Erythroblast (primary cell): ENCODE results near the gene CCDC152.

Experiments used
- DNase-seq, 2 experiments: peaks; one replicate each; lab custom pipeline; 2025; lab: John Stamatoyannopoulos, UW
- GATA1 ChIP-seq: IDR thresholded peaks from 2 replicates; pipeline ENCODE4 v1.6.1; 2011; ENCODE audit warnings: low read depth, mild to moderate bottlenecking, control low read depth, low read length, moderate library complexity
- POLR2A ChIP-seq: IDR thresholded peaks from 2 replicates; pipeline ENCODE4 v1.6.1; 2011; ENCODE audit warnings: mild to moderate bottlenecking, low read length

Gene CCDC152

GRCh38 chr5:42761791-42762190, 5.2 kb downstream of the CCDC152 start:
- no peak for DNase-seq
- TF ChIP-seq GATA1 (no peak), POLR2A (no peak)

DNA sequence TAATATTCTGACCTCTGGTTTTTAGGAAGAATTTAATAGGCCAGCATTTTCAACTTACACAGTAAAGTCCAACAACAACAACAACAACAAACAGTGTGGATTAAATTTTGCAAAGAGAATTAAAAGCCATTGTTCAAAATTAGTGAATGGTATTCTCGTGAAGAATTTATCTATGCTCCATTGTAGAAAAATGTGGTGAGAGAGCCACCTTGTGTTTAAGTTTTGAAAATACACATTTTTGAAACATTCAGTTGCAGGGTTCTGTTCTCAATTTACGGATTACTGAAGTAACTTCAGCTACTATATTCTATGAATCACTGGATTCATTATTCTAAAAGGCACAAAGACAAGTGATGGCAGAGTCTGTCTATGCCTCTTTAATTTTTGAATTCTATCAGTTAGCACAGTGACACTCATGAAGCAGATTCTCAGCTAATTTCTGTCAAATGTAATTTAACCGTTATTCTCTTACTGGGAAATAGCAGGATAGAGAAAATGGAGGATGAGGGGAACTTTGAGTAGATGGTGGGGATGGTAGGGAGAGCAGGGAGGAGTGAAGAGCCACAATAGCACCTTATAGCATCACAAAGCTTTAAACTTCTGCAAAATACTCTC, 11.0 kb downstream of the CCDC152 start:
- TF ChIP-seq POLR2A, result no peak
- TF ChIP-seq GATA1, result no peak
- DNase-seq, result peak; percentile 2 to 40

DNA sequence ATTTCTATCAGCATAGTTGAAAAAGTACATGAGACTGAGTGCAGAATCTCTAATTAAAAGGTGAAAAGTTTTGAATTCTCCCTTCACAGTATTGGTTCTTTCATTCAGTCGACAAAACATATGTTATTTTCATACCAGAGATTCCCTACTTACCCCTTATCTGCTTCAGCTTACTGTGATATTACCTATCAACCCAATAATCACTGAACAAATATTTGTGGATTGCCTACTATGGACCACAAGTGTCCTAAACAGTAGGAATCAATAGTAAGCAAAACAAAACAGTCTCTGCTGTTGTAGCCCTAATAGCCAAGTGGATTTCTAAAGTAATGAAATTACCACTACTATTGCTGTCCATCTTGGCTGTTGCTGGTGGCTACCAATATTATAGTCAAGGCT, 11.5 kb downstream of the CCDC152 start:
- TF ChIP-seq GATA1 (no peak), POLR2A (no peak)
- no peak for DNase-seq

- TF ChIP-seq GATA1 (no peak), POLR2A (no peak)
These were observed 13.4 kb downstream of the CCDC152 start for GRCh38 chr5:42770003-42770402.

GRCh38 chr5:42772265-42772993, 15.8 kb downstream of the CCDC152 start:
- no peak for DNase-seq
- no peak for TF ChIP-seq POLR2A
- TF ChIP-seq GATA1, result no peak

More at GRCh38 chr5:42770003-42770402, 13.4 kb downstream of the CCDC152 start:
- no peak for DNase-seq

DNA sequence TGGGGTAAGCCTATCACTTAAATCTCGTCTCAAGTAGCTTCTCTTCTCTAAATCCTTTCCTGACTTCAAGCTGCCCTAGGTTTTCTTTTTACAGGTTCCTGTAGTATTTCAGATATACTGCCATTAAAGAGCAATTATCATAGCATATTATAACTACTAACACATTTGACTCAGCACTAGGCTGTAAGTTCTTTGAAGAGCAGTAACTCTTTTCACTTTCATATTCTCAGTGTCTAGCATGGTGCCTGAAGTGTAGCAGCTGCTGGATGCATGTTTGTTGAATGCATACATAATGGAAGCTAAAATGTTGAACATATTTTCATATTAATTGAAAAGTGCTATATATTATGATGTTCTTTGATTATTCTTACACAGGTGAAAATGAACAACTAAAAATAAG, 22.5 kb downstream of the CCDC152 start:
- DNase-seq, result no peak
- no peak for TF ChIP-seq POLR2A
- TF ChIP-seq GATA1, result no peak

DNA sequence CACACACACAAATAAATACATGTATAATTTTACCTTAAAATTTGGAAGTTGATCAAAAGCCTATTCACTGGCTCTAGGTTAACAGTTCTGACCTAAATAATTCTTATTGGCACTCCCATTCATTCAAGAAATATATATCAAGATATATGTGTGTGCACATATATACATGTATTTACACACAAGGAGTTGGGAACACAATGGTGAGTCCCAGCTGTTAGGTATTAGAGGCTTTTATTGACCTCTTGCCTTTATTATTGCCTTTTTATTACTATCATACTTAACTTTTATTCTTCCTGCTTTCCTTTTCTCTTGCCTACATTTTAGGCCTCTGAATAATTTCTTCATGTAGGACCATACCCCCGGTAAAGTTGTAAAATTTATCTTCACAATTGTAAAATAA, 25.0 kb downstream of the CCDC152 start:
- TF ChIP-seq POLR2A (no peak), GATA1 (no peak)
- no peak for DNase-seq

DNA sequence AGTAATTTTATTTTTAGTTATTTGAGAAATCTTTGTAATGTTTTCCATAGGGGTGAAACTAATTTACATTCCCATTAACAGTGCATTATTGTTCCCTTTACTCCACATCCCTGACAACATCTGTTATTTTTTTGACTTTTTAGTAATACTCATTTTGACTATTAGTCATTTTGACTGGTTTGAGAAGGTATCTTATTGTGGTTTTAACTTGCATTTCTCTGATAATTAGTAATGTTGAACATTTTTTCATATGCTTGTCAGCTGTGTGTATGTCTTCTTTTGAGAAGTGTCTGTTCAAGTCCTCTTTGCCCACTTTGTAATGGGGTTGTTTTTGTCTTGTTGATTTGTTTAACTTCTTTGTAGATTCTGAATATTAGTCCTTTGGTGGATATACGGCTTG, 27.5 kb downstream of the CCDC152 start:
- no peak for DNase-seq
- TF ChIP-seq GATA1, result no peak
- TF ChIP-seq POLR2A, result no peak

- TF ChIP-seq POLR2A (no peak), GATA1 (no peak)
- no peak for DNase-seq
These were observed 29.1 kb downstream of the CCDC152 start for GRCh38 chr5:42785756-42786155.

GRCh38 chr5:42787073-42787472, 30.5 kb downstream of the CCDC152 start:
- TF ChIP-seq POLR2A, result no peak
- no peak for TF ChIP-seq GATA1
- no peak for DNase-seq

DNA sequence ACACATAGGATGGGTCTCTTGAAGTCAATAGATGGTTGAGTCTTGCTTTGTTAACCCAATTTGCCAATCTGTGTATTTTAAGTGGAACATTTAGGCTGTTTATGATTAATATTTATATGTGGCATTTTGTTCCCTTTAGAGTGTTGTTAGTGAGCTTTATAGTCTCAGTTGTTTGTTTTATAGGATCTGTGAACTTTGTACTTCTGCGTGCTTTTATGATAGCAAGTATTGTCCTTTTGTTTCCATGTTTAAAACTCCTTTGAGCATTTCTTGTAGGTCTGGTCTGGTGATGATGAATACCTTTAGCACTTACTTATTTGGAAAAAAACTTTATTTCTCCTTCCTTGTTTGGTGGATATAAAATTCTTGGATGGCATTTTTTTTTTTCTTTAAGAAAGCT, 31.2 kb downstream of the CCDC152 start:
- TF ChIP-seq GATA1 (no peak), POLR2A (no peak)

DNA sequence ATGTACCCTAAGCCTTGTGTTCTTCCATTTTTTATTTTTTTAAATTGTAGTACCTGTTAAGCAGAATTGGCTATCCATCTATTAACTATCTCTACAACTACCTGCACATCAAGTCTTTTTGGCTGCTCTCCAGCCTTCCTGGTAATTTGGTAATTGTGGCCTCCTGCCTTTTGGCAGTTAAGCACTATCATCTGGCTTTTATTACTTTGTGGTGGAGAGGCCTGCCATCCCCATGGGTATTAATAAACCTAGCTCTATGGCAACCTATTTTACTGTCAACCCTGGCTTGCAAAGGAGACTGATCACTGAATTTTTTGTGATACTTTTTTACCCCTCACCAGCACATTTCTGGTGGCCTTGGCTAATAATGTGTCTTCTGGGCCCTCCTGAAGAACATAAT, 34.5 kb downstream of the CCDC152 start:
- no peak for DNase-seq
- TF ChIP-seq POLR2A, result no peak

More for the DNA sequence above, 31.2 kb downstream of the CCDC152 start:
- no peak for DNase-seq

GRCh38 chr5:42798284-42799240, 41.9 kb downstream of the CCDC152 start:
- TF ChIP-seq POLR2A (no peak), GATA1 (no peak)
- no peak for DNase-seq

- no peak for DNase-seq
- TF ChIP-seq POLR2A (no peak), GATA1 (no peak)
These were observed 42.6 kb downstream of the CCDC152 start for GRCh38 chr5:42799241-42799608.

GRCh38 chr5:42799668-42800114, 43.1 kb downstream of the CCDC152 start:
- no peak for DNase-seq
- TF ChIP-seq GATA1 (no peak), POLR2A (no peak)
